MG63 (cell line): ENCODE data around the gene CCDC142. TPM values are rescaled to one million over a fixed set of nuclear protein-coding genes. Genes with fewer than 3 reads are reported as not detected.

ENCODE experiments used
- DNase-seq: peaks from one replicate; pipeline ENCODE4 v3.0.0-alpha.2; 2020
- H3K27me3 ChIP-seq: fragments of 250-450 bp; sonication (Bioruptor Pico); 2 replicates; pipeline ENCODE4 v1.5.1; 2020; ENCODE audit warnings: mild to moderate bottlenecking, moderate library complexity
- H3K36me3 ChIP-seq: fragments of 250-450 bp; sonication (Bioruptor Pico); 2 replicates; pipeline ENCODE4 v1.5.1; 2020; ENCODE audit warnings: mild to moderate bottlenecking, moderate library complexity
- H3K4me3 ChIP-seq: fragments of 250-450 bp; sonication (Bioruptor Pico); 2 replicates; pipeline ENCODE4 v1.5.1; 2020; ENCODE audit warnings: mild to moderate bottlenecking, moderate library complexity
- H3K9me3 ChIP-seq: fragments of 250-450 bp; sonication (Bioruptor Pico); 2 replicates; pipeline ENCODE4 v1.5.1; 2020; ENCODE audit warnings: mild to moderate bottlenecking, moderate library complexity
- total RNA-seq: library from RNA; depleted of rRNA; stranded (reverse); fragments of >200 nt; shearing (Covaris generic); gene quantifications from 2 replicates; pipeline ENCODE4 v1.2.3, GENCODE V29; 2014; ENCODE audit warnings: low replicate concordance

CCDC142 gene
- total RNA-seq, 1 experiment from 2014 or later = 6.8 TPM

DNA sequence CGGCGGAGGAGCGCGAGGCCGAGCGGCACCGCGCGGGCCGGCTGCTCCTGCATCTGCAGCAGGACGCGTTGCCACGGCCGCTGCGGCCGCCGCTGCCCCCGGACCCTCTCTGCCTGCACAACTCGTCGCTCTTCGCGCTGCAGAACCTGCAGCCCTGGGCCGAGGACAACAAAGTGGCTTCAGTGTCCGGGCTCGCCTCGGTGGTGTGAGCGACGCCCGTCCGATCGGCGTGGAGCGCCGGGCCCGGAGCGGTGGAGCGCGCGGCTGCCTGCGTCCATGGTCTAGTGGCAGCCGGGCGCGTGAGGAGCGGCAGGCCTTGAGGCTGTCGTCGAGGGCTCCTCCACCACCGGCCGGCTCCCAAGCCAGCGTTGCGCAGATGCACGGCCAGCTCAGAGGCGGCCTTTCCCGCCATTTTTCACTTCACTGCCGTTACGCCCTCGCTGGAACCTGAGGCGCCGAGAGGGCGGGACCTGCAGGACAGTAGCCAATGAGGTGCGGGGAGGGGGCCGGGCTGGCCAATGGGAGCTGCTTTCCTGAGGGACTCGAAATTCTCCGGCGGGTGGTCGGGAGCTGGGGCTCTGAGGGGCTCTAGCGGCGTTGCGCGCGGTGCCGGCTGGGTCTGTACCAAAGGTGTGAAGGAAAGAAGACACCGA is 33.3 kb upstream of the CCDC142 start:
- Histone ChIP-seq H3K9me3 (no peaks in the 10 kb centered on the region), H3K27me3 (peaks cover 5% of the 10 kb centered on the region), H3K4me3 (no peak overlapping the region), H3K36me3 (no peaks in the 10 kb centered on the region)
- no peak for DNase-seq

DNA sequence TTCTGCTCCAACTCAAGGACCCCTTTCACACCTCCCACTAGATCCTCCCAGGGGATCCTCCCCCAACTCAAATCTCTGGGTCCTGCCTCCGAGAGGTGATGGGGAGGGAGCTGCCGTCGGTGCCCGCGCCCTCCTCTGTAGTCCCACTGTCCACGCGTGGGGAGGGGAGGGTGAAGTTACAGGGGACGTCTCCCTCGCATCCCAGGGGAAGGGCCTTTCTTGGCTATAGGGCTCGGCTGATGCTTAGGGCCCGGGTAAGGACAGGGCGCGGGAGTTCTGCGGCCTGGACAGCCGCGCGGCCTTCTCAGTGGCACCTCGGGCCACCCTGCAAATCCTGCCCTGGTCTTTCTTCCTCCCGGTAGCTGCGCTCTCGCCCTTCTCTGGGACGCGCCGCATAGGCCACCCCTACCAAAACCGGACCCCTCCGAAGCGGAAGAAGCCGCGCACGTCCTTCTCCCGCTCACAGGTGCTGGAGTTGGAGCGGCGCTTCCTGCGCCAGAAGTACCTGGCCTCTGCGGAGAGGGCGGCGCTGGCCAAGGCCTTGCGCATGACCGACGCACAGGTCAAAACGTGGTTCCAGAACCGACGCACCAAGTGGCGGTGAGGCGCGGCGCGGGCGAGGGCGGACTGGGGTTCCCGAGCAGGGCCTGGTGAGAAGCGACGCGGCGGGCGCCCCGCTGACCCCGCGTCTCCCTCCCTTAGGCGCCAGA is 32.6 kb upstream of the CCDC142 start:
- Histone ChIP-seq H3K4me3 (no peak overlapping the region), H3K36me3 (no peaks in the 10 kb centered on the region)

DNA sequence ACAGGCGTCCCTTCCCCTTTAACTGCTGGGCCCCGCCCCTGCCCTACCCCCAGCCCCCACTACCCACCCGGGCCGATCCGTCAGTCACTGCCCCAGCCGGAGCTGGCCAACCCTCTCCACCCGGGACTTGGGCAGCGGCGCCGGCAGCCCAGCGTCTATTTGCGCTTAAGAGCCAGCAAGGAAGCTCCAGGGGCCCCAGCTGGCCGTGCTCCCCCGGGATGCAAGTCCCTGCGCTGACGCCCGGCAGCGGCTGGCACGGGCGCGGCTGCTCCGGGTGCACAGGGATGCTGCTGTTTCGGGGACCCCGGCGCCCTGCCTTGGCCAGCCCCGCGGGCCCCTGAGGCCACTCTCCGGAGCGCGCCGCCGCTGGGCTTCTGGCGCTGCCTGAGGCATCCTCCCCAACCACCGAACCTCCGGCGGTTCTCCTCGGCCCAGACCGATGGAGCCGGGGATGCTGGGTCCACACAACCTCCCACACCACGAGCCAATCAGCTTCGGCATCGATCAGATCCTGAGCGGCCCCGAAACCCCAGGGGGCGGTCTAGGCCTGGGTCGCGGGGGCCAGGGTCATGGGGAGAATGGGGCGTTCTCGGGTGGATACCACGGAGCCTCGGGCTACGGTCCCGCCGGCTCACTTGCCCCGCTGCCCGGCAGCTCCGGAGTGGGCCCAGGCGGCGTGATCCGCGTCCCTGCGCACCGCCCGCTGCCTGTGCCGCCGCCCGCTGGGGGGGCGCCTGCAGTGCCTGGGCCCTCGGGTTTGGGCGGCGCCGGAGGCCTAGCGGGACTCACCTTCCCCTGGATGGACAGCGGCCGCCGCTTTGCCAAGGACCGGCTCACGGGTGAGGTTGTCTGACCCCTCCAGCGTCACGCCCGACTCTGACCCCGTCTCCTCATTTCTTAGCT is 31.8 kb upstream of the CCDC142 start, which contains the start of gene TLX2:
TLX2 (plus strand) TSS at position 83 of the 903 bp plus-strand sequence; CDS start at position 440, 357 bp downstream.
- H3K9me3 ChIP-seq = no peaks in the 10 kb centered on the region
- peaks cover 5% of the 10 kb centered on the region for H3K27me3 ChIP-seq
- no peaks in the 10 kb centered on the region for H3K36me3 ChIP-seq
- DNase-seq = peak; percentile 39
- peak within 1 kb of the TSS; percentile 23 for H3K4me3 ChIP-seq

More for the DNA sequence above, 32.6 kb upstream of the CCDC142 start:
- no peak for DNase-seq
- peaks cover 5% of the 10 kb centered on the region for H3K27me3 ChIP-seq
- H3K9me3 ChIP-seq = no peaks in the 10 kb centered on the region

DNA sequence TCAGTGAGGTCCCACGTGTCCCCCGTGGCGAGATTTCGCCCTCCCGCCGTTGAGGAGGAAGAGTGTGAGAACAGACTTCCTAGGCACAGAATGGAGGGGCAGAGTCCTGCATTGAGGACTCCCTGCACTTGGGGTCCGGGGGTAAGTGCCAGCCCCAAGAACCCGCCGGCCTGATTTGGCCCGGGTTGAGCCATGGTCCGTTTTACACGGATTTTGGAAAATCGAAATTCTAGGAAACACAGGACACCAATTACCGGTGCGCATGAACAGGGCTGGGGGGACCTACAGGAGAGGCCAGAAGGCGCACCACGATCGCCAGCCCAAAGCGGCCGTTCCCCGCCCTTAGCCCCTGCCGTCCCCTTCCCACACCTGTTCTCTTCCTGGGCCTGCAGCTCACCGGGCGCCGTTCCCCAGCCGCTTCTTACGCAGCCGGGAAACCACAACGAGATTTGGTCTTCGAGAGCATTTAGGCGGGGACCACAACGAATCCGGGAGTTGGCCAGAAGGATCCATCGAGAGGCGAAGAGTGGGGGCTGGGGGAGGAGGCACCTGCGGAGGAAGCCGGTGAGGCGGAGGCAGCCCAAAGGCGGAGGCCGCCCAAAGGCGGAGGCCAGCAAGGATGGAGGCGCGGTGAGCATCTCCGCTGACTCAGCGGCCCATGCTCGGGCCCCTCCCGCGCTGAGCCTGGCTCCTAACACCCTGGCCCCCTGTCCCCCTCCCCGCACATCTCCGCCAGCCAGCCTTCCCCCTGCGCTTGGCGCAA is 31.0 kb upstream of the CCDC142 start:
- Histone ChIP-seq H3K27me3 (peaks cover 5% of the 10 kb centered on the region), H3K4me3 (peak overlapping the region; percentile 23), H3K9me3 (no peaks in the 10 kb centered on the region), H3K36me3 (no peaks in the 10 kb centered on the region)
- no peak for DNase-seq

DNA sequence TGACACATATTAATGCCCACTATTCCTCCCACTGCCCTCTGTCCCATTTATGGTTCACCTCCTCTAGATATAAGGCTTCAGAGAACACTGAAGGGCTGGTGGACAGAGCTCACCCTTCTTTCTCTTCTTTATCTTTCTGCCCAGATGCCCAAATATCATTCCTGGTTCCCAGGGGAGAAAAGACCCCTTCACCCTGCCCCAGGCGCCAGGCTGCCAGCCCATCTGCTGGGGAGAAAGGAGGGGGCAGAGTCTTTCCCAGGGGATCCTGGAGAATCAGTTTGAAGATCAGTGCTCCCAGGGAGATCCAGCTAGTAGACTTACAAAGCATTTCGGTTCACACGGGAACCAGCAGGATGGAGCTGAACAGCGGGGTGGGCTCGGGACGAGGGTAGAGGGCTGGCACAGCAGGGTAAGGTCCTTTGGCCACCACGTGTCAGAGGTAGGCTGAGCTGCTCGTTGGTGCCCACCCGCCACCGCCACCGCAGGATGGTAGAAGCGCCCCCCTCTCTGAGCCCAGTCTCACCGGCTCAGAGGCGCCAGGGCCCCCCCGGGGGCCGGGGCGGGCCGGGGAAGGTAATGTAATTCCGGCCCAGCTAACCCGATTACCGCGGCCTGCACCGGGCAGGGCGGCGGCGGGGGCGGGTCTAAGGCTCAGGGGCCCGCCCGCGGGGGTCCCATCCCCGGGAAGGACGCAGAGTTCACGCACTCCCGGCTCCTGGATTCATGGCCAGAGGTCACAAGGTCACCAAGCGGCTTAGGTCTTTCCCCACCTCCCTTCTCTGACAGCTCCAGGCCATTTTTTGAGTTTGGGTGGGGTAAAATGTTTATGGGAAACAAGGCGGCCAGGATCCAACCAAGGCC is 30.2 kb upstream of the CCDC142 start:
- Histone ChIP-seq H3K9me3 (no peaks in the 10 kb centered on the region), H3K36me3 (no peaks in the 10 kb centered on the region), H3K4me3 (no peak overlapping the region), H3K27me3 (peaks cover 2% of the 10 kb centered on the region; the same call in 1 of the 2 replicates)
- DNase-seq = no peak

DNA sequence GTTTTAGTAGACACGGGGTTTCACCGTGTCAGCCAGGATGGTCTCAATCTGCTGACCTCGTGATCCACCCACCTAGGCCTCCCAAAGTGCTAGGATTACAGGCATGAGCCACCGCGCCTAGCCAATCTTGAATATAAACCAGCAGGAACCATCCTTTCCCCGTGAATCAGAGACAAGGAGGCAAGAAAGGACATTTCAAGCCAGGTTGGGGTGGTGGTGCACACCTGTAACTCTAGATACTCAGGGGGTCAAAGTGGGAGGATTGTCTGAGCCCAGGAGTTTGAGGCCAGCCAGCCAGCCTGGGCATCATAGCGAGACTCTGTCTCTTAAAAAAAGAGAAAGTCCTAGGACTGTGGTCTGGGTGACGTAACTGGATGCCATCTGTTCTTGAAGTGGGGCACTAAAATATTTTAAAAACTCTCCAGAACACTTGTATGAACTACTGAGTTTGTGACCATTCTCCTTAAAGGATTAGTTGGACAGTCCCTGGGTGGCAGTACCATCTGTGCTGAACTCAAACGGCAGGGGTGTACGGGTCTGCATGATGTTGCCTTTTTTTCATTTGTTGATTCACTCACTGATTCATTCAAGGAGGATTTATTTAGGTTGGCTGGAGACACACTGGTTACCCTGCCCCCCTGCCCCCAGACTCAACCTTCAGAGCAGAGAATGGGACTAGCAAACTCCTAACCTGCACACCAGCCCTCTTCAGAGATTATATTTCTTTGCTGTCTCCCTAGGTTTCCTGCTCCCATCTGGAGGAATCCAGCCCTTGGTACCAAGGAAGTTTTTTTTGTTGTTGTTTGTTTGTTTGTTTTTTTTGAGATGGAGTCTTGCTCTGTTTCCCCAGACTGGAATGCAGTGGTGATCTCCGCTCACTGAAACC is 28.5 kb upstream of the CCDC142 start:
- Histone ChIP-seq H3K9me3 (no peaks in the 10 kb centered on the region), H3K4me3 (no peak overlapping the region), H3K36me3 (peaks cover 7% of the 10 kb centered on the region), H3K27me3 (no peaks in the 10 kb centered on the region)
- DNase-seq = peak; percentile 37

DNA sequence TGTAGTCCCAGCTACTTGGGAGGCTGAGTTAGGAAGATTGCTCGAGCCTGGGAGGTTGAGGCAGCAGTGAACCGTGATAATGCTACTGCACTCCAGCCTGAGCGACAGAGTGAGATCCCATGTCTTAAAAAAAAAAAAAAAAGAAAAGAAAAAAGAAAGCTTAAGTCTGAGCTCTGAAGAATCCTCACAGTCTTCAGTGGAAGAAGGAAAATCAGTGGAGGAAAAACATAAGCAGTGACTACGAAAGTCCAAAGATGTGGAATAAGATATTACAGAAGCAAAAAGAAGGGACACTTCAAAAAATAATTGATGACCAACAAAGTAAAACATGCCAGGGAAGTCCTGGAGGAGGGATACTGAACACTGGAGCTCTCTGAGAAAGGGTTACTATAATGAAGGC is 27.5 kb upstream of the CCDC142 start:
- Histone ChIP-seq H3K27me3 (no peaks in the 10 kb centered on the region), H3K36me3 (peaks cover 18% of the 10 kb centered on the region), H3K9me3 (no peaks in the 10 kb centered on the region), H3K4me3 (no peak overlapping the region)
- DNase-seq = no peak

DNA sequence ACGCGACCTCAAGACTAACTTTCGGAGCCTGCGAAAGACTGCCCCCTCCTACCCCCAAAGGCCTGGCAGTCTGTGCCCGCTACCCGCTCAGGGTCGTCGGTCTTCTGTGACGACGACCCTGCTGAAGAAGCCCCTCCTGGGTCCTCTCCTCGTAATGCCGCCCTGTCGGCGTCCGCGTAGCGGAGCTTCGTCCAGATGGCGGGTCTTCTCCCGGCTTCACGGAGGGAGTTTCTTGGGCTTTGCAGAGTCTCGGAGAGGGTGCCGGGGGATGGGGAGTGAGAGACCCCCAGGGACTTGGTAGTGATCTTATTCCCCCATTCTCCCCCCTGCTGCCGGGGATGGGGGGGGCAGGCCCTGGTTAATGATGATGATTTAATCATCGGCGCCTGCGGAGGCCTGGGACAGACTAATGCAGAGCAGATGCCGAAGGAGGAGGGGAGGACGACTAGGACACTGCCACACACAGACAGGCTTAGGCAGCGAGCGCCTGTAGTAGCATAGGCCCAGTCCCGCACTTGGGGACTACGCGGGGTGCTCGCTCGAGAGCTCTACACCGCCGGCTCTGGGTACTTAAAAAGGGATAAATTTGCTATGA is 25.2 kb upstream of the CCDC142 start:
- Histone ChIP-seq H3K36me3 (peaks cover 28% of the 10 kb centered on the region), H3K27me3 (no peaks in the 10 kb centered on the region), H3K9me3 (no peaks in the 10 kb centered on the region), H3K4me3 (peak overlapping the region; percentile 99)
- DNase-seq = peak; percentile 39

DNA sequence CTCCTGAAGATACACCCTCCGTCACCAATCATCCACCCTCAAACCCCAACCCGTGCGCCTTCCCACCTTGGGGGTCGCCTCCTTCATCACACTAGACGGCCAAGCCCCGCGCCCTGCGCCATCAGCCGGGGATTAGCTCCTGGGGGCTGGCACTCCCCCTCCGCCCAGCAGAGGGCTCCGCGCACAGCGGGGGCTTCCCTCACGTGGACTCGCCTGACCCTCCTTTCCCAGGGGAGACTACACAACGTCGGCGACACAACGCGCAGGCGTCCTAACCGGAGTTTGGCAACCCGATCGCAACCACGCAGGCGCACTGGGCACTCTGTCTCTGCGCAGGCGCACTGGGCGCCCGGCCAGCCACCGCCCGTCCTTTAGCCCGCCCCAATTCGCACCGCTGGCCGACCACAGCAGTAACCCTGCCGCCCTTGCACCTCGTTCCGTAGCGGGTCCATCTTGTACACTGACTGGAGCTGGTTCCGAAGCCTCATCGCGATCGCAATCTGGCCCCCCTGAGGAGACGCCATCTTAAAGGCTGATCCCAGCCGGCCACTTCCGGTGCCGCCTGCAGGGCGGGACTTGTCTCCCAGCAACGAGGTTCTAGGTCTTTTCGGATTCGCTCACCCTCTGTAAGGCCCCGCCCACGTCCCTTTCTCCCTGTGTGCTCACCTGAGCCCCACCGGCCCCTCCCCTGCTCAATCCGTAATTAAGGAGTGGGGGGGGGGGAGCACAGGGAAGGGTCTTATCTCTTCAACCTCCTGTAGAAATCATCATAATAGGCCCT is 24.5 kb upstream of the CCDC142 start, which contains the start of gene PCGF1:
PCGF1 (minus strand) TSS at position 551 of the 781 bp plus-strand sequence; CDS start at position 524, 27 bp downstream.
- Histone ChIP-seq H3K36me3 (peaks cover 28% of the 10 kb centered on the region), H3K4me3 (peak within 1 kb of the TSS; percentile 99), H3K9me3 (no peaks in the 10 kb centered on the region), H3K27me3 (no peaks in the 10 kb centered on the region)
- peak; percentile 98 for DNase-seq

DNA sequence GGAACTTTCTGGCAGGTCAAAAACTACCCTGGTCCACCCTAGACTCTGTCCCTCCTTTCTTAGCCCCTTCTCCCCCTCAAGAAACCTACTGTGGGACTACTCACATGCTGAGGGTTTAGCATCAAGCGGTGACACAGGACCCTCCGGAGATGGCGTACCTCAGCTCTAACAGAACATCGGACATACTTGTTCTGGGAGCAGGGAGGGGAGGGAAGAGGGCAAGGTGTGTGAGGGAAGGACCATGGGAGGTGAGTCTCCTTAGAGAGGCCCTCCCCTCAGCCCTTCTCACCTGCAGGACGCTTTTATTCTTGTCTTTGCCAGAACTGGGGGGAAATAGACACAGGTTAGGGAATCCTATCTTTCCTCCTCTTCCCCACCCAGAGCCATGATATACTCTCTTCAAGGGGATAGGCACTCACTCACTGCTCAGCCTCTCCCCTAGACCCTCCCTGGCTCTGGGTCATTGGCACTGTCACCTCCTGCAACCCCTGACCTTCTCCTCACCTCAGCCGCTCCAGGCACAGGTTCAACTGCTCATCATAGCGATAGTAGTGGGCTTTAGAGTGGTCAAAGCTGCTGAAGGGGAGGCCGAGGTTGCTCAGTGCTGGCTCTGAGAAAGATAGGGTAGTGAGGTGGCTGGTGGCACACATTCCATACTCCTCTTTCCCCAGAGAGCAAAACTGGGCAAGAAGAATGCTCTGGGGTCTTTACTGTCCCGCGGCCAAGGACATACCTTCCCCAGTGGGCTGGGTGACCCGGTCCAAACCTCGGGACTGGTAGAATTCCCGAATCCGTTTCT is 22.8 kb upstream of the CCDC142 start:
- DNase-seq = no peak
- H3K27me3 ChIP-seq = no peaks in the 10 kb centered on the region
- peaks cover 28% of the 10 kb centered on the region for H3K36me3 ChIP-seq
- H3K4me3 ChIP-seq = peak overlapping the region; percentile 99; the same call in 1 of the 2 replicates
- no peaks in the 10 kb centered on the region for H3K9me3 ChIP-seq

DNA sequence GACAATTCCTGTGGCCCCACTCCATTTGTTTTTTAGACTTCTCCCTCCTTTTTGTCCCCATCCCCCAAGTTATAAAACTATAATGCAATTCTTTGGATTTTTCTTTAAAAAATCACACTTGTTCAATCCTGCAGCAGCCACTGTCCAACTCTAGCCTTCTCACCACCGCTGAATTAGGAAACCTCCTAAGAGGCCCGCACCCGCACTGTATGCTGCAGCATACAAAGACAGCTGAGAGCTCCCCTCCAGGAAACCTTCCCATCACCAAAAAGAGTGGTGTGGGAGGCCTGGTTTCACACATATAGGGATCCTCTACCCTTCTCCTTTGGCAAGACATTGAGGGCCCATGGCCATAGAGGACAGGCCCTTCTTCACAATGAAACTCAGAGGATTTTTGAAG is 21.8 kb upstream of the CCDC142 start:
- no peak for DNase-seq
- Histone ChIP-seq H3K36me3 (peaks cover 28% of the 10 kb centered on the region), H3K9me3 (no peaks in the 10 kb centered on the region), H3K27me3 (no peaks in the 10 kb centered on the region), H3K4me3 (no peak overlapping the region)

DNA sequence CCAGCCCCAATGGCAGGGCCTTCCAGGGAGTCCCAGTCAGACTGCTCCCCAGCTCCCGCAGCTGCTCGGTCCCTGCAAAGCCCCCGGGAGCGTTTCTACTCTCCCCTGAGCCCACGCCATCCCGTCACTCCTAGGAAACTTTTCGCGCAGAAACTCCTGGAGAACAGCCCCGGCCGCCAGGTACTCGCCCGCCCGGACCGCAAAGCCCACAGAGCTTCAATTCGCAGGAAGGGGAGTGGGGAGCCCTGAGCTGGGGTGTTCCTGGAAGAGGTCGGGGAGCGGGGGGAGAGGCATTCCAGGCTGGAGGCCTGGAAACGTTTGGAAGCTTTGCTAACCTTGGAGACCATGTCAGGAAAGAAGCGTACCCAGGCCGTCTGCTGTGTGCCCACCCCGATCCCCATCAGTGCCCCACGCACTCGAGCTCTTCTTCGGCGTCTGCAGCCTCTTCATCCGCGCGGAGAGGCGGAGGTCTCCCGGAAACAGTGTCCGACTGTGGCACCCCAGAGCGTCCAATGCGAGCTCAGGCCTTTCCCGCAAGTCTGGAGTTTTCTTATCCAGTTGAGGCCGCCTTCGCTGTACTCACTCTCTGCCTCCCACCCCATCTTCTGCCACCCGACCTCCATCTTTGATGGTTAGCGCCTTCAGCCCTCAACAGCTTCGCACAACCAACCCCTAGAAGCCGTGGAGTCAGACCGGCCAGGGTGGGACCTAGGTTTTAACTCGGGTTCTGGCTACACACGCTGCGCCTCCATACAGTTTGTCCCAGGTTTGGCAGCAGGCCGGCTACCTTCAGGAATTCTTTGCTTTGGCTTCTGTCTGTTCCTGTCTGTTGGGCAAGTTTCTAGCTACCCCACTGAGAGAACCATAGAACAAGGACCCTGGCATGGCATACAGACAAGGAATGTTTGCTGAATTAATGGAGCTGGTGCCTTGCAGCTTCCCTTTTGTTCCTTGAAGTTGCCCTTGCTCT is 21.0 kb upstream of the CCDC142 start:
- peaks cover 28% of the 10 kb centered on the region for H3K36me3 ChIP-seq
- H3K4me3 ChIP-seq = peak overlapping the region; percentile 53
- no peaks in the 10 kb centered on the region for H3K9me3 ChIP-seq
- DNase-seq = no peak
- no peaks in the 10 kb centered on the region for H3K27me3 ChIP-seq
